SH-SY5Y (cell line): ENCODE measurements around the gene GP1BB.

ENCODE experiments used
- GATA2 ChIP-seq: IDR thresholded peaks from 2 replicates; pipeline ENCODE4 v1.6.1; 2011; ENCODE audit warnings: mild to moderate bottlenecking, low read depth, low read length
- GATA3 ChIP-seq: IDR thresholded peaks from 2 replicates; pipeline ENCODE4 v1.6.1; 2011; ENCODE audit warnings: low read depth, mild to moderate bottlenecking, low read length, moderate library complexity

DNA sequence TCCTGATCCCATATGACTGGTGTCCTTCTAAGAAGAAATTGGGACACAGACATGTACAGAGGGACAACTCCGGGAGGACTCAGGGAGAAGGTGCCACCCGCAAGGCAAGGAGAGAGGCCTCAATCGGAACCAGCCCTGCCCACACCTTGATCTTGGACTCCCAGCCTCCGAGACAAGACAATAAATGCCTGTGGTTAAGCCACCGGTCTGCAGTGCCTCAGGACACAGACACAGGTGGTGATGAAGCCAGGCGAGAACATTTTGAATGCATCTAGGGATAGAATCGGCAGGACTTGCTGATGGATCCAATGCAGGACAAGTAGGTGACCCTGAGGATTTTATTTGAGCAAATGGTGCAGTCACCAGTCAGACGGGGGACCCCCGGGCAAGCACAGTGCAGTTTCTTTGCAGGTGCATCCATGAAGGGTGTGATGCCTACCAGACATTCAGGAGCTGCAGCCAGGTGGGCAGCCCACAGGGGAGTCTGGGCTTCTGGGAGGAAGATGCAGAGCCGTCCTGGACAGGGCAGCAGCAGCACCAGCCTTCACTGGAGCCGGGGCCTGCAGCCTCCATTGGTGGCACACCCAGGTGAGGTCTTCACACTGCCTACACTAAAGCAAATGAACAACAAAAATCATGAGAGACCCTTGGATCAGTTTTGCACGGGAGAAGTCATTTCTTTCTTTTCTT, 29.2 kb upstream of the GP1BB start:
- TF ChIP-seq GATA2 (no peak), GATA3 (no peak)
